ENCODE data around the gene PTPRG.

- TF ChIP-seq CTCF (conservative IDR thresholded peaks at IDR 0.05; ENCODE audit: low read length) (no peak), EZH2phosphoT487 (IDR thresholded peaks at IDR 0.05; ENCODE audit: borderline replicate concordance, low read depth, low read length) (no peak)
These were observed 578.6 kb downstream of the PTPRG start for GRCh38 chr3:62139957-62140356.
